SK-N-SH (cell line): ENCODE measurements around the gene DHRS13.

ENCODE experiments used
- CTCF ChIP-seq: fragments of 200-600 bp; sonication (generic); IDR thresholded peaks from 2 replicates; pipeline ENCODE4 v1.6.1; 2017; ENCODE audit warnings: antibody characterized with exemption, mild to moderate bottlenecking, moderate library complexity
- EZH2phosphoT487 ChIP-seq: fragments of 200-600 bp; sonication (generic); IDR thresholded peaks from 2 replicates; pipeline ENCODE4 v1.6.1; 2017; ENCODE audit warnings: low read depth, mixed run types, mild to moderate bottlenecking, antibody characterized with exemption, moderate library complexity, borderline replicate concordance
- MEF2A ChIP-seq: IDR thresholded peaks from 2 replicates; pipeline ENCODE4 v1.4.0; 2012; ENCODE audit warnings: low read depth, borderline replicate concordance
- NFIC ChIP-seq: IDR thresholded peaks from 2 replicates; pipeline ENCODE4 v1.4.0; 2012; ENCODE audit warnings: borderline replicate concordance
- NRF1 ChIP-seq: IDR thresholded peaks from 2 replicates; pipeline ENCODE4 v1.6.1; 2012; ENCODE audit warnings: low read depth, mild to moderate bottlenecking, low read length
- POLR2AphosphoS5 ChIP-seq: IDR thresholded peaks from 2 replicates; pipeline ENCODE4 v1.6.1; 2012; ENCODE audit warnings: low read depth, low read length
- RAD21 ChIP-seq: IDR thresholded peaks from 2 replicates; pipeline ENCODE4 v1.6.1; 2012; ENCODE audit warnings: mild to moderate bottlenecking, low read length
- RCOR1 ChIP-seq: fragments of 150-350 bp; IDR thresholded peaks from 2 replicates; pipeline ENCODE4 v1.6.1; 2017; ENCODE audit warnings: antibody characterized with exemption, low read length
- REST ChIP-seq: IDR thresholded peaks from 2 replicates; pipeline ENCODE4 v1.6.1; 2012; ENCODE audit warnings: mild to moderate bottlenecking, low read depth, low read length, moderate library complexity
- TEAD4 ChIP-seq: IDR thresholded peaks from 2 replicates; pipeline ENCODE4 v1.4.0; 2012; ENCODE audit warnings: mild to moderate bottlenecking, borderline replicate concordance; ENCODE audit not compliant: insufficient read depth

GRCh38 chr17:28911411-28912045 lies 8.6 kb upstream of the DHRS13 start:
- TF ChIP-seq MEF2A (no peak), RCOR1 (no peak), EZH2phosphoT487 (no peak), CTCF (no peak), NRF1 (no peak), RAD21 (no peak), TEAD4 (no peak), NFIC (no peak), REST (no peak), POLR2AphosphoS5 (no peak)
